Stimulated activated CD4-positive, alpha-beta T cell treated with anti-CD3 and anti-CD28 coated beads, TNF-alpha, amount 100 ng/mL, for 1 hour (primary cell): ENCODE measurements around the gene CCDC70.
"Not testable (repeated sequence)": the region's sequence is repeated elsewhere in the genome, so short reads cannot be mapped to it uniquely, and the experiment has no call there.

Source experiments
- DNase-seq, 3 donors: peaks; one replicate each; pipeline ENCODE4 v3.0.0-alpha.2; 2020; ENCODE audit warnings: low read depth in 3 of 3, low spot score in 1 of 3

The CCDC70 gene

GRCh38 chr13:51905787-51906186 lies 44.0 kb downstream of the CCDC70 start:
- DNase-seq = no peak

GRCh38 chr13:51906581-51906980 lies 44.8 kb downstream of the CCDC70 start:
- DNase-seq = no peak

GRCh38 chr13:51907040-51907732 lies 45.4 kb downstream of the CCDC70 start:
- DNase-seq = no peak

DNA sequence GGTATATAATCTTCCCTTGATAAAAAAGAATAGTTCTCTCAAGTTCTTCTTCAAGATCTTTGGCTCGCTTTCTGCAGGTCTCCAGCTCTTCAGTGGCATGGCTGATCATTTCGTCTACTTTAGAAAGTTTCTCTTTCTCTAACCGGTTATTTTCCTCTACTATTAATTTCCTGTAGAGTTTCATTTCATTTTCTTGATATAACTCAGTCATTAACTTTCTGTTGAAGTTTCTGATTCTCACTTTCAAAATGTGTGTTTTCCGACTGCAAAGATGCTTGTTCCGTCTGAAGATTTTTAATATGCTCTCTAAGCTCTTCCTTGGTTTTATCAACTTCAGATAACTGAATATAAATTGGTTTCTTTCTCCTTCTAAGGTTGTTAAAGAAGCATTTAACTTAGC lies 47.5 kb downstream of the CCDC70 start:
- not testable (repeated sequence) for DNase-seq

- DNase-seq = no peak
Observed at GRCh38 chr13:51910508-51910907, 48.7 kb downstream of the CCDC70 start.

DNA sequence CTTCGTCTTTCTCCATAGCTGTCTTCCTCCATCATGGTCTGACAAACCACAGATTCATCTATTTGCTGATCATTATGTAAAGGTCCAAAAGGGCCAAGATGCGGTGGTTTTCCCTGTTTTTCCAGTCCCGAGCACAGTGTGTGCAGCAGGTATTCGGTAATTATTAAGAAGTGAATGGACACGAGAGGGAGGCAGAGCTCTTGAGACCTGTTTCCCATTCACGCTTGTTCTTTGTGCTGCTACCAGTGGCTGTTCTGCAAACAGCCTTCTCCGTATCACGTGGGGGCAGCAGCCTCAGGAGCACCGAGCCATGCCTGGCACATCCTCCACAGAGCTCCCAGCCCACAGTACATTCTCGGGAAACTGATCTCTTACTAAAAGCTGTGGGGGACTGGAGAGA lies 50.3 kb downstream of the CCDC70 start:
- DNase-seq = no peak

DNA sequence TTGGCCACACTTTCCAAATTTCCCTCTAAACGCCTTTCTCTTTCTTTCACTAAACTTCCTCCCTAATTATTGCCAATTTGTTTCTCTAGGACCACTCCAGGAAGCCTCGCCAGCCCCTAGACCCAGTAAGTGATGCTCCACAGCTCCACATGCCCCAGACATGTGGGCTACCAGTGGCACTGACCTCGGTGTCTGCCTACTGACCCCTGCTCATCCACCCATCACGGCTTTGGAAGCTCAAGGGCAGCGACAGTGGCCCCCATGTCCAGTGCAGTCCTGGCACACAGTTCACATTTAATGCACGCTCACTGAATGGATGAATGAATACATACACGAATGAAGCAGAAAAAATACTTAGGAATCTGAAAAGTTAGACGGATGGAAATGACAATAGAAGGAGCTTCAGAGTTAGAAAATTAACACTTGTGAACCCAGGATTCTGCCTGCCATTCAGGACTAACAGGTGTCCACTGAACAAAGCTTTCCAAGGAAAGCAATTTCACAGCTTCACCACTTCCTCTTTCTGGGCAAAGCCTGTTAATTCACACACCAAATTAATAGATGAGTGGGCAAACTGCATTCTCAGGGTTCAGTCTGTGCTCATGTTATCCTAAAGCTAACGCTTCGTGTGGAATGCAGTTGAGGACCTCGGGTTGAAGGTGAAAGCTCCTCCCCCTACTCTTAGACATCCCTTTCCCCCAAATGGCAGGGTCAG lies 50.9 kb downstream of the CCDC70 start:
- no peak for DNase-seq

GRCh38 chr13:51913421-51914136 lies 51.8 kb downstream of the CCDC70 start:
- no peak for DNase-seq

- no peak for DNase-seq
Observed at GRCh38 chr13:51914137-51914493, 52.3 kb downstream of the CCDC70 start.
